GM21381 (cell line): ENCODE results near the gene BIRC3.

ENCODE experiments used
- ATAC-seq: cut with Tn5 transposase; IDR thresholded peaks from one replicate; pipeline ENCODE4 v1.9.1; 2021; ENCODE audit warnings: mild to moderate bottlenecking, moderate library complexity; ENCODE audit not compliant: unreplicated experiment

The BIRC3 gene

DNA sequence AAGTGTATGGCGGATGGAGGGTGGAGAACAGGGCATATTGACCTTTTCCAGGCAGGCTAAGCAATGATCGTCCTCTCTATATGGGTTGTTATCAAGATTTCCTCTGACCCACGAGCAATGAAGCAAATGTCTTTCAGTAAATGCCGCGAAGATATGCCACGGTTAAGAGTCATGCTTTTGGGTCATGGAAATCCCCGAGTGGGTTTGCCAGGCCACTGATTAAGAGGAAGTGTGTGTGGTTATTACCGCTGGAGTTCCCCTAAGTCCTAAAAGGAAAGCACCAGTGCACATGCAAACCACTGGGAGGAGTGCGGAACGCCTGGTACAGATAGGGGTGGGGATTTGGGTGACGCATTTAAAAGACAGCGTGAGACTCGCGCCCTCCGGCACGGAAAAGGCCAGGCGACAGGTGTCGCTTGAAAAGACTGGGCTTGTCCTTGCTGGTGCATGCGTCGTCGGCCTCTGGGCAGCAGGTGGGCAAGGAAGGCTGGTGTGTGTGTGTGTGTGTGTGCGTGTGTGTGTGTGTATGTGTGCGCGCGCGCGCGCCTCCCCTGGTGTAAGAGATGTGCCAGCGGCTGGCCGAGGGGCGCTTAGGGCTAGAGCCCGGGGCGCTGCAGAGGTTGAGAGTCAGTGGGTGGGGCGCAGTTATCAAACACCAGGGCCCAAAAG lies at the start of gene BIRC3:
BIRC3 (plus strand) TSS at position 386 of the 669 bp plus-strand sequence. CDS start 7,026 bp downstream, outside the sequence.
- ATAC-seq, result peak; percentile 81

DNA sequence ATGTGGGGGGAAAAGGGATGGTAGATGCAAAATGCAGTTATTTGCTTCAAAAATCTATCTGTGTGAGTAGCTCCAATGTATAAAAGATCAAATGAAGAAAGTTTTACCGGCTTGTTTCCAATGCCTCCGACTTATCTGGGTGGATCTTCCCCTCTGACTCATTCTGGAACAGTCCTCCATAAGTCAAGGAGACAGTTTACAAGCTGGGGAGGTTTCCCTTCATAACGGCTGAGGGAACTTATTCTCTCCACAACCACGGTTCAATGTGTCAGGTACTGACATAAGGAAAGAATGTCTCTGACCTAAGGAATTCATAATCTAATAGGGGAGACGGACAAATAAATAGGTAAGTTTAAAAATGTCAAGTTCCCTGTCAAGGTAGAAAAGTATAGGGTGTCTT lies 49.7 kb upstream of the BIRC3 start:
- ATAC-seq, result no peak

DNA sequence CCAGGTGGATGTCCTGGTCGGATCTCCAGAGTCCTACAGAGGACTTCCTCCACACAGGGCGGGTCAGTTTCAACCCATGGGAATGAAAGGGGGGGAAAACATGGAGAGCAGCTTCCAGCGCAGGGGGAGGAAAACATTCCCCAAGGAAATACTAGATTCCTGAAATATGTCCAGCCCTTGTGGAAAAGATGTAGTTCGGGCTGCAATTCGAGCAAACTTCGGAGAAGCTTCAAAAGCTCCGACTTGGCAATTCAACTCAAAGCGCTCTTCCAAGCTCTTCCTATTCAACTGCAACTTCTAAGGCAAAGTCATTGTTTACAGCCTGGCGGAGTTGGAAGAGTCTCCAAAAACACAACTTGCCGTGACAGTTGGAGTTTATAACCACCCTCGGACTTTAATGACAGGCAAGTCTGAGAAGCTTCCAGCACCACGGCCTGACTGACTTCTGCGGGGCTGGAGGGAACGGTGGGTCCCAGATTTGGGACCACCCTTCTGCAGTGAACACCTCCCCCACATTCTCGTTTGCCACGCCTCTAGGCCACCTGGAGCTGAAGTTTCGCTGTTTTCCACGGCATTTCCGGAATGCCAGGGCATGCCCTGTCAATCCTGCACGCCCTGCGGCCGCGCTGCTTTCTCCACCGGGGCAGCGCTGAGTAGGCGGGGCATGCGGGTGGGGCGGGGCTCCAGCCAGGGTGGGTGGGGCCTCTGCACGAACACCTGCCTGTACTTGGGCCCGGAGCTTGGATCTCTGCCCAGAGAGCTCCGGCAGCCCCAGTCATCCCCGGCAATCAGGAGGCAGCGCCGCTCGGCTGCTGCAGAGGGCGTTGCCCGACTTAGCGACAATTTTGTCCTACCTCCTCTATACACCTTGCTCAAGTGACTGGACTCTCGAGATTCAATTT lies 49.0 kb upstream of the BIRC3 start:
- peak; percentile 95 for ATAC-seq

DNA sequence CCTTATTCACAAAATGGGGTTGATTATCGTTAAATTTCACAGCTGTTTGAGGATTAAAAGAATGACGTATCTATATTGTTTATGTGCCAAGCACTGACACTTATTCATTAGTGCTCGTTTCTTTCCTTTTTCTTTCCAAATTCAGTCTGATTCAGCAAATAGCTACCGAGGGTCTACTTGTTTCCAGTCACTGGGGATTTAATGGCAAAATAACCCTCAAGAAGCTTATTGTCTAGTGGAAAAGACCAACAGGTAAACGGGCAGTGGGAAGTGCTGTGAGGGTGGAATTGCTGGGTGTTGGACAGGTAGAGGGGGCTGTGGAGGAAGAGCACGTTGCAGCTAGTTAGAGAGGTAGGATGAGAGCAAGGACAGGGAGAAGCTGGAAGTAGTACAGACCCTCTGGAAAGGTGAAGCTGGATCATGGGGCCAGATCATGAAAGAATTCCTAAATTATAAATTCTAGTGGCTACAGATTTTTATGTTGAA lies 48.3 kb upstream of the BIRC3 start:
- ATAC-seq, result no peak

DNA sequence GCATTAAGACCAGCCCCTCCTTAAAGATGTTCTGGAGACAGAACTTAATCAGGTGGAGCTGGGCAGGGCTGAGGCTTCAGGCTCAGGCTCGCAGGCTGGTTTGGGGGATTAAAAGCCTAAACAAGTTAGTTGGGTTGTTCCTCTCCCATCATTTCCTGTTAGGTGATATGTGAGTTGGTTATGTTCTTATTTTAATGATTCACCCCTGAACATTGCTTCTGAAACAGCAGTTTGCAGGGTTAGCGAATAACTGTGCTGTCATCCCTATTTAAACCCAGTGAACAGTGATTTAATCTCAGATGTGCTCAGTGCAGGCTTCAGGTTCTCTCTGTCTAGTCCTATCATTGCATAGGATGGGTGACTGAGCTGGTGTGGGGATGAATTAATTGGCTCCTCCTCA lies 47.4 kb upstream of the BIRC3 start:
- ATAC-seq, result no peak

DNA sequence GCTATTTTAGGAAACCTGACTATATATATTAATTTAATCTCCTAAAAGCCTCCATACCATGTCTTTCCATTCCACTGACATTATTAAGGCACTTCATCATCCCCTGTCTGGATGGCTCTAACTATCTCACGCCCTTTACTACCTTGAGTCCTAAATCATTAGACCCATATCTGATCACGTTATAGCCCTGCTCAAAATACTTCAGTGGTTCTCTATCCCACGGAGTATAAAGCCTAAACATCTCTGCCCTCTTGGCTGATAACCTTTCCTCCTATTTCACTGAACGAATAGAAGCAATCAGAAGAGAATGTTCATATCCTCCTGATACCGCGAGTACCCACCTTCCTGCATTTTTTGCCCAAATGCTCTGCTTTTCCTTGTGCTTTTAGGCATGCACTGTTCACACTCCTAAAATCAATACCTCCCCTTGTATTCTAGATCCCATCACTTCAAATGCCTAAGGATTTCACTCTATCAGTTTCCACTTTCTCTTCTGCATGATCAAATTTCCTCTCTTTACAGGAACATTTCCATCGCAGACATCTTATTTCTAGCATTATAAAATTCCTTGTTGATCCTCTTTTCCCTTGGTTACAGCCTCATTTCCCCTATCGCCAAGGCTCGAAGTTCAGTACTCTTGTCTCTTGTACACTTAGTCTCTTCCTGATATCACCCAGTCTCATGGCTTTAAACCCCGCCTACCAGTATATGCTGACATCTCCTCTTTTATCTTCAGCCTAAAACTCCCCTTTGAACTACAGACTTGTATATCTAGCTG lies 45.0 kb upstream of the BIRC3 start:
- ATAC-seq, result no peak

DNA sequence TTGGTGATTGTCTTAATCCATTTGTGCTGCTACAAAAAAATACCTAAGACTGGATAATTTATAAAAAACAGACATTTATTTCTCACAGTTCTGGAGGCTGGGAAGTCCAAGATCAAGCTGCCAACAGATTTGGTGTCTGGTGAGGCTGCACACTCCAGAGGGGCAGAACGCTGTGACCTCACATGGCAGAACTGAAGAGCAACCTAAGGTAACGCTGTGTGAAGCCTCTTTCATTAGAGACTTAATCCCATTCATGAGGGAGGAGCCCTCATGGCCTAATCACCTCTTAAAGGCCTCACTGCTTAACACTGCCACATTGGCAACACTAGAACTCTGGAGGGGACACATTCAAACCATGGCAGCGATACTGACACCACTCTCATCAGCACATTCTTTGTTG lies 42.7 kb upstream of the BIRC3 start:
- ATAC-seq, result no peak

DNA sequence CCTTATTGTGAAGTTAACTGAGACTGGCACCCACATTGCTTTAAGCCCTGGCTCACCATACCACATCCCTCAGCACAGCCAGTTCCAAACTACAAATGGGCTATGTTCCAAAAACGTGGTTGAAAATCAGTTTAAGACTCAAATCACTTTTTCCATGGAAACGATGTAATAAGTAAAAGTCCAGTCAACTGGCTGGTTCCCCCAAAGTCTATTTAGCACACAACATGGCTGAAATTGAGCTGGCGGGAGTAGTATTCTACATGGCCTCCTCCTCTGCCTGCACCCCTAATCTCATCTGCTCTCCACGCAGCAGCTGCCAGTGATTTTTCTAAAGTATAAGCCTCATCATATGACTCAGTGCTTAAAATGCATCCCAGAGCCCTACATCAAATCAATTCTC lies 40.9 kb upstream of the BIRC3 start:
- ATAC-seq, result no peak

DNA sequence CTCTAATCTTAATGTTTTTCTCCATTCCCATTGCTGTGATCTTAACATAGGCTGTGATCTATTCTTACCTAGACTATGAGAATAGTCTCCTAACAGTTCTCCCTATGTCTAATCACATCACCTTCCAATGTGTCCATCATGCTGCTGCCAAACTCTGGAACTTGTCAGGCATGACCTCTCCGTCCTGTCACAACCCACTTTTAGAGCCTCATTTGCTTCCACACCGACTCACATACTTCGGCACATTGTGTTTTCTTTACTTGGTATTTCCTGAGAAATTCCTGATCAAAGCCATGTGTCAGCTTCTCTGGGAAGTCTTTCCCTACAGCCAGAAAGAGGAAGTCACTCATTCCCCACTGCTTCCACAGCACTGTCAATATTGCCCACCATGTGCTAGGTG lies 40.5 kb upstream of the BIRC3 start:
- ATAC-seq, result no peak

DNA sequence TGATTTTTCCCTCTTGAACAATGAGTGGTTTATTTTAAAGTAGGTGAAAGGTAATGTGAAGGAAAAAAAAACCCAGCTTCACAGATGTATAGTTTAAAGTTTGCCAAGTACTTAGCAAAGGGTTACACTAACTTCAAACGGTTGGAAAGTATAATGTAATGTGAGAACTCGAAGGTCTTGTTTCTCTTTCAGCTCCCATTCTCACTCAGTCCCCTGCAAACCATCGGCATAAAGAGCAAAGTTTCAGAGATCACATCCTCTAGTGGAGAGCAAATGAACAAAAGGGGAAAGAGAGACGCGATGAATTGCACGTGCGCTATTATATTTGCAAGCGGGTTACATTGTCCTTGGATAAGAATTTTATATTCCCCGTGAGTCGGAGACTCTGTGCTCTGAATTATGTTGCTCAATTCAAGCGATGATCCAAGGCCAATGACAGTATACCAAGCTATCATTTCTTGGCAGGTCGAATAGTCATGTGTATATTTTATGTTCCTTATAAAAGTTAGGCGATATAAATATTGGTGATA lies 37.6 kb upstream of the BIRC3 start:
- ATAC-seq, result peak; percentile 98

DNA sequence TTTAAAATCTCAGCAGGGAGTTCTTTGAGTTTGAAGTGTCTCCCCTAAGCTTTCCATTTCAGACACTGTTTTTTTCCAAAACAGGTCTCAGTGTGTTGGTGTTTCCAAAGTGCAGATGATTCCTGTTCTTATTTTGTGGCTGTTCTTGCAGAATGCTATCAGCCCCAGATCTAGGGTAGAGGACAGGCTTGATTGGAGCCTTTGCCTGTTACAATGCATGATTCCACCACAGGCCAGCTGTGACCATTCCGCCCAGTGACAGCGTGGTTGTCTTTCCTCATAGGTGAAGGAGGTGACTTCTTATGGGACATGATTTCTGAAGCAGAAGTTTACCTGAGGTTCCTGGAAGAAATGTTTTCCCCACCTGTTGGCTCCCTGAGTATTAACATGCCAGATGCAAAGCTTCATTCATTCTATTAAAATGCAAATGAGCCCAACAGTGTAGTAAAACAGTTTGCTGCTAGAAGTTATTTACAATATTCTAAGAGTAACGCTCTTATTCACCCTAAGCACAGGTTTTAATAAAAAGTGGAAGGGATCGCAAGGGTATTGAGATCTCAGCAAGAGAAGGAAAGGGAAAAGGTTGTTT lies 36.9 kb upstream of the BIRC3 start:
- no peak for ATAC-seq

DNA sequence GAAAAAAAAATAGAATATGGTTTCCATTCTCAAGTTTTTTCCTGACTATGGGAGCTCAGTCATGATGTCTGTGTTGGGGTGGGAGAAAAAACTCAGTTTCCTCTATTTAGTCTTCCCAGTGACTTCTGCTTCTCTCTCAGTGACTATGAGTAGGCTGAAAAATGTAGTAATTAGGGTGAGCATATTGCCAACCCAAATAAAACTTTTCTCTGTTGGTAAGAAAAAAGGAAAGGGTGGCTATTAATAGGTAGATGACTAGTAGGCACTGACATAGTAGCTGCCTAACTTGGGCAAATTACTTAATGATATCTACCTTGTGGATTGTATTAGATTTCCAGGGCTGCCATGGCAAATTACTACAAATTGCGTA lies 34.2 kb upstream of the BIRC3 start:
- no peak for ATAC-seq

DNA sequence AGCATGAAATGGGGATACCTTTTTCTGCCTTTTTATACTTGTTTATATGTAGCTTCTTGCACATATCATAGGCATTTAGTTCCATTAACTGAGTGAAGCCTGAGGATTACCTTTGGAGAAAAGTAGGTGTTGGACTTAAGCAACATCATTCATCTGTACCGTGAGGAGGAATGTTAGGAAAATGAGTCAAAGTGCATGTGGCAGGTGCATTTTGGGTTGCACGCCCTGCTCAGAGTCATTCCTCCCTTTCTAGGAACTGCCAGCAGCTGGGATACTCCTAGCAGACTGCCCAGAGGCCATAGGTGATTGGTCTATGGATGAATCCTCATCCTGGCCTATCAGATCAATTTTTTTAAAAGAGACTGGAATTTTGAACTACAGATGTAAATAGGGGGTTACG lies 33.3 kb upstream of the BIRC3 start:
- no peak for ATAC-seq

DNA sequence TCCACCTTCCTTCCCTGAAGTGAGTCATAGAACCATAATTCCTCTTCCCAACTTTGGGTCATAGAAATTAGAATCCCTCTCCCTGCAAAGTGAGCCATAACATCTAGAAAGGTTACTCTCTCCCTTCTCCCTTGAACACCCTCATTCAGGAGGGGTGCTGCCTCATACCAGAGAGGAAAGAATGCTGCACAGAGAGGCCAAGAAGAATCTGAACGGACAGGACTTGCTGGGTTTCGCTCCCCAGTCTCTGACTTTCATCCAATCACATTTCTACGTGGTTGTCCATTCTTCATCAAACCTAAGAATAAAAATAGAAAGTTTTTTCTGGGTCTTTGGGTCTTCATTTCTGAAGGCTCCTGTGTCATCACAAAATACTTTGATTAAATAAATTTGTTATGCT lies 31.0 kb upstream of the BIRC3 start:
- ATAC-seq, result no peak

DNA sequence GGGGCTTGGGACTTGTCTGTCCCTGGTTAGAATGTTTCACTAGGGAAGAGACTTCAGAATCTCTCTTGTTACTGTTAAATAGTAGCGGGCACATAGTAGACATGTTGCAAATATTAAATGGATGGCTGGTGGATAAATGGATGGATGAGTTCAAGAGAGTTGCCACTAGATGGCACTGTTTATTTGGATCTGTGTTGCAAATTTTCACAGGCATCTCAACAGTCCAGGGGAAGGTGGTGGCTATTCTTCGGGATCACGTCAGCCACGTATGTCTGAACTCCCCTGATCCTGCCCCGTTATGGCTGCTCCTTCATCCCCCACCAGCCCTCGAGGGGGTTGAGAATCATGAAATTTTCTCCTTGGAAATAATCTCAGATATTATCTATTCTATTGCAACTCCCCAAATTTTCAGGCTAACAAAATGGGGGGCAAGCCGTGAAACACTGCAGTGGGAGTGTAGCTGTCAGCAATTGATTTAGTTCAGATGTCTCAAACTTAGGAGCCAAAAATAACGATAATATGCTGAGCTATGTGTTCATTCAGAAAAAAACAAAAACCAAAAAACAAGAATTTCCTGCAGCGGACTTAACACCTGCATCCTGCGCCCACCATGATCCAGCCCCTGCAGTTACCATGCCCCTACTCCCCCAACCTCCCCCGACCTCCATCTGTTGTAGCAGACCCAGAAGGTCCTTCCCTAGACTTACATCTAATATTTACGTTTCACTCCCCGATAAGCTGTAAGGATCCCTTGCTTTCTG lies 29.1 kb upstream of the BIRC3 start:
- ATAC-seq, result peak; percentile 82

DNA sequence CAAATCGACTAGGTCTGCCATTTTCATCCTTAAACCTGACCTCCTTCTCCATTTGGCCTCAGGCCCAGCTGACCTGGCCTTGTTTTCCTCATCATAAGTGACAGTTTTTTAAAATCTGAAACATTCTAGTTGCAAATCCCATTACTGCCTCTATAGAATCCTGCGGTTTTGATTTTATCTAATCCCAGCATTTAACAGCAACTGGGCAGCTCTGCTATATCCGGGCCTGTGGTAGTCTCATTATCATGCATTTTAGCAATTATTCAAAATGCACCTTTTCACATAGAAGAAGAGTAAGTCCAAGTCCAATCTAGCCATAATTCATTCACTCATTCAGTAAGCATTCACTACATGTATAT lies 28.6 kb upstream of the BIRC3 start:
- no peak for ATAC-seq

DNA sequence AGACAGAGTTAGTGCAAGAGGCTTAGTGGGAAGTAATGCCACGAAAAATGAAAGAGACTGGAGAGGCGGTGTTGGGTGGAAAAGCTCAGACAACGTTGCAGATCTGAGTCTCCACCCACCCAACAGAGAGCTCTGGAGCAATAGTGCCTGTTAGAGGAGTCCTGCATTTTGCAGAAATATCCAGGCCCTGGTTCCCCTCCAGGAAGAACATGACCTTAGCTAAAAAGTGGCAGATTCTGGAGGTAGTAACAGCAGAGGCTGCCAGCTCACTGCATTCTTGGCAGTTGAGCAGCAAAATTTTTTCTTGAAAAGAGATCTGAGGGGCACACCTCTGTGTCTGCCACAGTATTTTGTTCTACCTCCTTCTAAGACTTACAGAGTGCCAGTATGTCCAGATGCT lies 27.7 kb upstream of the BIRC3 start:
- ATAC-seq, result no peak

DNA sequence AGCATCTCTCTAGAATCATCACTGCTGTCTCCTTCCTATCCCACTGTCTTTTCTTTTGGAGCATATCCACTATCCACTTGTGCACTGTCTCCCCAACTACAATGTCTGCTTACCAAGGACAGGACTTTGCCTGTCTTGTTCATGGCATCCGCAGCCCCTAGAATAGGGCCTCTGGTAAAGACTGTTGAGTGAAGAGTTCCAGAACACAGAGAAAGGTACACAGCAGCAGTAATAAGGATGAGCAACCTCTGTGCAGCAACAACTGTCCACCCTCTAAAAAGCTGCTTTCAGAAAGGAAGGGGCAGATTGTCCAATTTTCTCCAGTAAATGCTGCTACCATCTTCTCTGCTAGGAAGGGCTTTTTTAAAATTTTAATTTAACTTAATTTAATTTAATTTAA lies 25.5 kb upstream of the BIRC3 start:
- no peak for ATAC-seq

DNA sequence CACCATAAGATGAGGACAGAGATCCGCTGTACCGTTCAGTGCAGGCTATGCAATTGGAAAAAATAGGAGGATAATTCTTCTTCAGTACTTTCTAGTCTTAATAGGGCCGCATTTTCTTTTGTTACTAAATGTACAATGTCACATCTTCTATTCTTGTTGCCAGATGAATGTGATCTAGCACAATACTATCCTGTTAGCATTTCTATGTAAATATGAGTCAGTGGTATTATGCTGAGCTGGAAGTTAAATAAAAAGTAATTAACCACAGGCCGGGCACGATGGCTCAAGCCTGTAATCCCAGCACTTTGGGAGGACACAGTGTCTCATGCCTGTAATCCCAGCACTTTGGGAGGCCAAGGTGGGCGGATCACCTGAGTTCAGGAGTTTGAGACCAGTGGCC lies 24.4 kb upstream of the BIRC3 start:
- ATAC-seq, result no peak
